ENCODE measurements around the gene AEBP1. TPM values are rescaled to one million over a fixed set of nuclear protein-coding genes. Genes with fewer than 3 reads are reported as not detected.

AEBP1 gene
- total RNA-seq, 2 experiments from 2014 or later: 35.0 to 64.2 TPM

- Histone ChIP-seq H4K20me1 (ENCODE audit: insufficient read depth, low read length) (no peaks in the 10 kb centered on the region), H3K9me3 (ENCODE audit: low read length) (no peaks in the 10 kb centered on the region), H3K27ac (ENCODE audit: low read depth, low read length, poor library complexity, severe bottlenecking) (no peak overlapping the region), H3K4me2 (ENCODE audit: low read length) (no peak overlapping the region), H3K4me3 (ENCODE audit: low read depth, low read length, poor library complexity, severe bottlenecking) (no peak overlapping the region), H3K79me2 (ENCODE audit: insufficient read depth, low read depth, low read length) (no peaks in the 10 kb centered on the region), H2AFZ (ENCODE audit: low read length) (no peak overlapping the region), H3K36me3 (ENCODE audit: insufficient read depth, low read length) (peaks cover 16% of the 10 kb centered on the region), H3K4me1 (ENCODE audit: insufficient read depth, low read length, poor library complexity, severe bottlenecking) (peaks cover 49% of the 10 kb centered on the region), H3K9me2 (ENCODE audit: insufficient read depth, low read length) (no peaks in the 10 kb centered on the region)
- BruUV-seq (replicated peaks): no TSS peak
- DNase-seq (ENCODE audit: low spot score): no peak
- POLR2A ChIA-PET: interaction anchor here (0.6 to 1.5 kb wide), 3 partner anchors 17 to 326 kb away, joined by 3 to 5 read pairs (median 4); partner anchors contain the start of gene POLD2
- CTCF ChIA-PET (ENCODE audit: unreplicated experiment): no interaction called here
- intact Hi-C loops (cut with micrococcal nuclease; ENCODE audit: unreplicated experiment): no loop called here
- TF ChIP-seq EZH2phosphoT487 (IDR thresholded peaks at IDR 0.05; ENCODE audit: borderline replicate concordance, low read depth, low read length) (no peak), CTCF (conservative IDR thresholded peaks at IDR 0.05; ENCODE audit: low read length) (no peak)
Measured at GRCh38 chr7:44106311-44107065, 2.3 kb downstream of the AEBP1 start.

- Histone ChIP-seq H3K4me1 (ENCODE audit: insufficient read depth, low read length, poor library complexity, severe bottlenecking) (peaks cover 47% of the 10 kb centered on the region), H3K79me2 (ENCODE audit: insufficient read depth, low read depth, low read length) (no peaks in the 10 kb centered on the region), H2AFZ (ENCODE audit: low read length) (no peak overlapping the region), H3K4me2 (ENCODE audit: low read length) (no peak overlapping the region), H3K27ac (ENCODE audit: low read depth, low read length, poor library complexity, severe bottlenecking) (no peak overlapping the region), H3K4me3 (ENCODE audit: low read depth, low read length, poor library complexity, severe bottlenecking) (no peak overlapping the region), H3K9me3 (ENCODE audit: low read length) (no peaks in the 10 kb centered on the region), H3K9me2 (ENCODE audit: insufficient read depth, low read length) (no peaks in the 10 kb centered on the region), H3K36me3 (ENCODE audit: insufficient read depth, low read length) (peaks cover 17% of the 10 kb centered on the region), H4K20me1 (ENCODE audit: insufficient read depth, low read length) (no peaks in the 10 kb centered on the region)
- BruUV-seq (replicated peaks): no TSS peak
- POLR2A ChIA-PET: interaction anchor here (0.6 to 0.7 kb wide), 2 partner anchors 116 to 325 kb away, joined by 3 to 4 read pairs; no protein-coding TSS in a partner anchor
- intact Hi-C loops (cut with micrococcal nuclease; ENCODE audit: unreplicated experiment): no loop called here
- CTCF ChIA-PET (ENCODE audit: unreplicated experiment): no interaction called here
- DNase-seq (ENCODE audit: low spot score): no peak
- TF ChIP-seq EZH2phosphoT487 (IDR thresholded peaks at IDR 0.05; ENCODE audit: borderline replicate concordance, low read depth, low read length) (no peak), CTCF (conservative IDR thresholded peaks at IDR 0.05; ENCODE audit: low read length) (no peak)
Measured at GRCh38 chr7:44107116-44107960, 3.2 kb downstream of the AEBP1 start.

All from OCI-LY7 (cell line).